ENCODE results near the gene GNB1L.
"Not testable (repeated sequence)": the region's sequence is repeated elsewhere in the genome, so short reads cannot be mapped to it uniquely, and the experiment has no call there.

The GNB1L gene

DNA sequence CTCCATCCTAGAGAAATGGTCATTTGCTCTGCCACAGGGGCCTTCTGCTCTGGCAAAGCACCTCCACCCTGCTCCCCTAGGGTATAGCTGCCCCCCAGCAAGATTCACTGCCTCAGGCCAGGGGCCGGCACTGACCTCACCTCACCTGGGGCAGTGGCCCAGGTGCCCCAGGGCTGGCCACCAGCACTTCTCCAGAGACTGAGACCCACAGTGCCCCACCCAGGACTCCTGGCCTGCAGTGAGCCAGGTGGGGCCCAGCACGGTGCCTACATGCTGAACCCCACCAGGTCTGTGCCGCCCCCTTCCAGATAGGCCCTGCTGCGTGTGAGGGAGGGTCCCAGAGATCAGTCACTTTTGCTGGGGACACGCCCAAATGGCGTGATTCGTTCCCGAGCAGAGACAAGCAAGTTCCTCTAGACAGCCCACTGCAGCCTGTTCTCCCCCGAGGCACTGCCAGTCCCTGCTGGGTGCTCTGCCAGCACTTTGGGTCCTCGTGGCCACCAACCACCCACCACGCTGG, 10.8 kb downstream of the GNB1L start:
- no peak for DNase-seq (ENCODE audit: low read depth, low spot score)

DNA sequence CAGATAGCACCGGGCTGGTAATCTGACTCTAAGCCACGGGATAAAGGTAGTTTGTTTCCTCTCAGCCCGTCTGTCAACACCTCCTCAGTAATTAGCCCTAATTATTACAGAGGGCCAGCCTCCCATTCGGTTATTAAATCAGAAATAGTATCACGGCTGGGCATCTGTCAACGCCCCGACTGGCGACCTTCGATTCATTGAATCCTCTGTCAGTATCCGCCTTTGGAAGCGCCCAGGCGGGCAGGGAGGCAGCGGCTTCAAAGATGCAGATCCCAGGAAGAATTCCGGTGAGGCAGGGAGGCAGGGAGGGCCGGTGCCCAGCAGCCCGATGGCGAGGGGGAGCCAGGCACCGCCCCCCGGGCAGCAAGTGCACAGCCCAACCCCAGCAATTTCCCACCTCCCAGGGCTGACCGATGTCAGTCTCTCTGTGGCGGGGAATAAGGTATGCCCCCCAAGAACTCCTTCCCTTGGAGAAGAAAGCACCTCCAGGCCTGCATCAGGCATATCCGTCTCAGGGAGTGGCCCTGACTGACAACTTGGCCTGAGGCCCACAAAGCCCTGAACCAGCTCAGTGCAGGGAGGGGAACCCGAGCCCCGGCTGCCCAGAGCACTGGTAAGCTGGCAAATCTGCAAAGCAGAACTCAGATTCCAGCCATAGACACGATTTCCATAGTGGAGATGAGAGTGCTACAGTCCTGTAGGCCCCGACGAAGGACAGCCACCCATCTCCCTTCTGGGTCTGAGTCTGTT, 11.4 kb downstream of the GNB1L start:
- DNase-seq (ENCODE audit: low read depth, low spot score) = no peak

DNA sequence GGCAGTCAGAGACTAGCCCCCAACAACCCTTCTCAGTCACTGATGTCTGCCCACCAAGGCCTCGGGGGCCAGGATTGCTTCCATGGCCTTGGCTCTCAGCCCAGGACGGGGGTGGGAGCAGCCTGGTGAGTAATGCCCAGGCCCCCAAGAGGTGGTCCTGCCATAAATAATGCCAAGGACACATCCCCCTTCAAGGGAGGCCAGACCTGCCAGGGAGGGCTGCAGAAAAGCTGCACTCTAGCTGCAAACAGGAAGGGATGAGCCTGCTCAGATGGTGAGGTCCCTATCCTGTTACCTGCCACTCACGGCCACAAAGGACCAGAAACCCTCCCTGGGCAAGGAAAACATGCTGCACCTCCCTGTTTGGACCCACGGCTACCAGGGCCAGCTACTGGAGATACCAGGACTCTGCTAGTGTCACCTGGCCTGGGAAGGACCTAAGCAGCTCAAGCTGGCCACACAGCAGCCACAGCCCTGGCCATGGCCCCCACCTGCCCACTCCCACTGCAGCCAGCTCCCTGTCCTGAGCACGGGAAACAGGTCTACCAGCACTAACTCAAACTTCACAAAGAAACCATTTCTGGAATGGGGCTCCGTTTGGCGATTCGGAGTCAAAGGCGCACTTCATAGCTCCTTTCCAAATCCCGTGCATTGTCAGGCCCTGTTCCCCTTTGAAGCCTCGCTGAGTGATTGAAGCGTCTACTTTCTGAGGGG, 12.1 kb downstream of the GNB1L start:
- DNase-seq (ENCODE audit: low read depth, low spot score) = no peak

DNA sequence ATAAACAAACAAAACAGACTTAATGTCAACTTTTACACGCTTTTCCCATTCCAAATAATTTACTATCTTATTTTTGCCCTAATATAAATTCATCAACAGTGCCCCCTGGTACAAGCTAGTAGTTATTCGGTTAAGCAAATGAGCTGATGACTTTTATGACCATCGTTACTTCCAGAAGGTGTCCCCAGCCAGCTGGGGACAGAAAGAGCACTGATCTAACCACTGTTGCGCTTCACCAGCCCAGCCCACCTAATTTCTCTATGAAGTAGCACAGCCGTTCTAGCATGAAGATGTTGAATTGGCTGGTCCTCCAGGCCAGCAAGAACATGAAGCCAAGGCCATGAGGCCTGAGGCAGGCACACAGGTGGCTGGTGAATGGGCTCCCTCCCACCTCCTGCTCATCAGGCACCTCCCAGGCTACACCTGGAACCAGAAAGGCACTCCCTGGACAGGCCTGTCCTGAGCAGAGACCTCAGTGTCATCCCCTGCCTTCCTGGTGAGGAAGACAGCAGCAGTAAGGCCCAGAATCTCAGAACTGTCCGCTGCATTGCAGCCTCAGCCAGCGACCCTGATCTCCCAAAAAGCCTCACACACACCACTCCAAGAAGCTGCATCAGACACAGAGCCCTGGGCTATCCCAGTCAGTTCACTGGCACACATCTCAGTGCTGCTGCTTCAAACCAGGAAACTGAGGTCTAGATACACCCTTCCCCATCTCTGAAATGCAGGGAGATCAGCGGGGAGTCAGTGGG, 12.9 kb downstream of the GNB1L start:
- no peak for DNase-seq (ENCODE audit: low read depth, low spot score)

DNA sequence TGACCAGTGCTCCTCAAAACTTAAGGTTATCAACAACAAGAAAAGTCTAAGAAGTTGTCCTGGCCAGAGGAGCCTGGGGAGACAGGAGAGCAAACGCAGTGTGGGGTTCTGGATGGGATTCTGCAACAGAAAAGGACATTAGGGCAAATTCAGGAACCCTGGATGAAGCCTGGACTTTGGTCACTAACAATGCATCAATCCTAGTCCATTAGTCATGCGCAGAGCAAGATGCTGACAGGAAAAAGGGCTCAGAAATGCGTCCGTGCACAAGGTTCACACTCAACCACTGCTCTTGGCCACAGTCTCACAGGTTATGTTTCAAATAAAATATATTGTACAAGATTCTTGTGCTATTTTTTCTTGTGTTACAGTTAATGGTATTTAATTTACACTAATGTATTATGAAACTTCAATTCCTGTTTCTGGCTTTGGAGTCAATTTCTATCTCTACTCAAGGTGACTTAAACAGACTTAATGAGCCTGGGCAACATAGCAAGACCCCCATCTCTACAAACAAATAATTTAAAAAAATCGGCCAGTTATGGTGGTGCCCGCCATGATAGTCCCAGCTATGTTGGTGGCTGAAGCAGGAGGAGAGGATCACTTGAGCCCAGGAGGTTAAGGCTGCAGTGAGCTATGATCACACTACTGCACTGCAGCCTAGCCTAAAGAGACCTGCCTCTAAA, 13.6 kb downstream of the GNB1L start:
- no peak for DNase-seq (ENCODE audit: low read depth, low spot score)

DNA sequence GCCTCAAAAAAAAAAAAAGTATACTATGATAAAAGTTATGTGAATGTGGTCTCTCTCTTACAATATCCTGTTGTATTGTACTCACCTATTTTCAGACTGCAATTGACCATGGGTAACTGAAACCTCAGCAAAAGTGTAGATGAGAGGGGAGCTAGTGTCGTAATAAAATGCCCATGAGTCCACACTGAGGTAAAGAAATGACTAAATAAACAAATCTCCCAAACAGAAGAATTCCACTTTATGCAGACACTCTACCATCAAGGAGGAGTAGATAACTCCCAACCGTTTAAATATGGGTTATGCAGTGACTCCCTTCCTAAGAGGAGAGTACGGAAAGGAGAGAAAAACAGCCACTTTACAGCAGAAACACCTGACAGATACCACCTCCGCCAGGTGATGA, 14.6 kb downstream of the GNB1L start:
- no peak for DNase-seq (ENCODE audit: low read depth, low spot score)

DNA sequence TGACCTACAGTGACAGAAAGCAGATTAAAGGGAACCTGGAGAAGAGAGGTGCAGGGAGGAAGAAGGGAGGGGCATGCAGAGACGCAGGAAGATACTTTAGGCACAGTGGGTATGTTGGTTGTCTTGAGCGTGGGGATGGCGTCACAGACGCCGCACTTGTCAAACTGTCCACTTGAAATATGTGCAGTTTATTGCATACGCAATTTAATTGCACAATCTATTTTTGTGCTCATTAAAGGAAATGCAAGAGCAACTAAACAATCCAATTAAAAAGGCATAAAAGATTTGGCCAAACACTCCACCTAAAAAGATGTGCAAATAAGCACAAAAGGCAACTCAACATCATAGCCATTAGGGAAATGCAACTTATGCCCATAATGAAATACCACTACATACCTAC, 16.8 kb downstream of the GNB1L start:
- DNase-seq (ENCODE audit: low read depth, low spot score) = no peak

DNA sequence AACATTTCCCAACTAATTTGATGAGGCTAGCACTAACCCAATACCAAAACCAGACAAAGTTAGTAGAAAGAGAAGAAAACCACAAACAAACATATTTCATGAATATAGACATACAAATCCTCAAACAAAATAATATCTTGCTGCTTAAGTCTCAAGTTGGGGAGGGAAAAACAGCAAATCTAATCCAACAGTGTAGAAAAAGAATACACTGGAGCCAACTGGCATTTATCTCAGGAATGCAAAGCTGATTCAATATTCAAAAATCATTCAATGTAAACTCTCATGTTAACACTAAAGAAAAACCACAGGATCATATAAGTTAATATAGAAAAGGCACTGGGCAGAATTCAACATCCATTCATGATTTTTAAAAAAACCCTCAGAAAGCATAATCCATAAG, 18.2 kb downstream of the GNB1L start:
- DNase-seq (ENCODE audit: low read depth, low spot score) = no peak

DNA sequence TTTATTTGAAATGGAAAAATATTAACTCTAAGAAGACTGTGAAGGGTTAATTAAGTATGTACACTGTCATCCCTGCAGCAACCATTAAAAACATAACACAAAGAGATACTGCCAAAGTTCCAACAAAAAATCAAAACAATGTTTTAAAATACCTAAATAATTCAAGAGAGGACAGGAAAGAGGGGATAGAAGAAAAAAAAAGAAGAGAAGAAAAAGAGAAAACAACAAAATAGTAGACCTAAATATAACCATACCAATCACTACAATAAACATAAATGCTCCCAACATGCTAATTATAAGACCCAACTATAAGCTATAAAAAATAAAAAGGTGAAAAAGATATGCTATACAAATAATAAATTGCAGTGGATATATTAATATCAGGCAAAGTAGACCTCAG, 20.1 kb downstream of the GNB1L start:
- DNase-seq (ENCODE audit: low read depth, low spot score) = no peak

DNA sequence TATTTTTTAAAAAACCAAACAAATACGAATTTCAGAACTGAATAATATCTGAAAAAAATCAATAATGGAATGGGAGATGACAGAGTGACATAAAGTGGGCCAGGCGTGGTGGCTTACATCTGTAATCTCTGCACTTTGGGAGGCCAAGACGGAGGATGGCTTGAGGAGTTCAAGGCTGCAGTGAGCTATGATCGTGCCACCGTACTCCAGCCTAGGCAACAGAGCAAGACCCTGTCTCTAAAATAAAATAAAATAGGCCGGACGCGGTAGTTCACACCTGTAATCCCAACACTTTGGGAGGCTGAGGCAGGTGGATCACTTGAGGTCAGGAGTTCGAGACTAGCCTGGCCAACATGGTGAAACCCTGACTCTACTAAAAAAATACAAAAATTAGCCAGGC, 21.3 kb downstream of the GNB1L start:
- not testable (repeated sequence) for DNase-seq (ENCODE audit: low read depth, low spot score)

DNA sequence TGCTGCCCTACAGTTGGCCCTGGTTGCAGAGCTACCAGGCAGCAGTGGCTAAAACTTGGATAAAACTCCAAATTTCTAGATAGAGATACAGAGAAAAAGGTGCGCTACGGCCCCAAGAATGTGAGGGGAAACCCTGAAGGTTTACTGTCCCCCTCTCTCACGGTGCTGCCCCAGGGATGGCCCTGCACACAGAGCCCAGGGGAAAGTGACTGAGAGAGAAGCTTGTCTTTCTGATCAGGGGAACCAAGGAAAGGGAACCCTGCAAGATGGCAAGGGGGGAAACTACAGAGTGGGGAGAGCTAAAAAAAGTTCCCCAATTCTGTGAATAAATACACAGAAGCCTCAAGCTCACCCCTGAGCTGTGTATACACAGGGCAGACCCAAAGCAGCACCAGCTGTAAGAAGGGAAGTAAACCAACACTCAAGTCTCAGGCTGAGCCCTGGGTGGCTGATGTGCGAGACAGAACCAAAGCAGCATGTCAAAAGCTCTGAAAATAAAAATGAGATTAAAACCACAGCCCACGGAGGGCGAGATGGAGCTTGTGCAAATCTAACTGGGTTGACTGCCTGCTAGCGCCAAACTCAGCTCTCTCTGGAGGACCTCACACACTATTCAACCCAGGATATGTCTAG, 22.1 kb downstream of the GNB1L start:
- DNase-seq (ENCODE audit: low read depth, low spot score) = no peak

DNA sequence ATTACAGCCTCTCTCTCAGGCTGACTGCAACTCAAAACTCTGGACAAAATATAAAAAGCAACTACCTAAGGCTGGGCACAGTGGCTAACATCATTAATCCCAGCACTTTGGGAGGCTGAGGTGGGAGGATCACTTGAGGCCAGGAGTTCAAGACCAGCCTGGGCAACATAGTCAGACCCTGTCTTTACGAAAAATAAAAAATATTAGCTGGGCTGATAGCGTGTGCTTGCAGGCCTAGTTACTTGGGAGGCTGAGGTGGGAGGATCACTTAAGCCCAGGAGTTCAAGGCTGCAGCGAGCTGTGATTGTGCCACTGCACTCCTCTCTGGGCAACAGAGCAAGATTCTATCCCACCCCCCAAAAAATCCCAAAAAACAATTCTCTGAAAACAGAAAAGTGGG, 22.7 kb downstream of the GNB1L start:
- DNase-seq (ENCODE audit: low read depth, low spot score) = not testable (repeated sequence)

DNA sequence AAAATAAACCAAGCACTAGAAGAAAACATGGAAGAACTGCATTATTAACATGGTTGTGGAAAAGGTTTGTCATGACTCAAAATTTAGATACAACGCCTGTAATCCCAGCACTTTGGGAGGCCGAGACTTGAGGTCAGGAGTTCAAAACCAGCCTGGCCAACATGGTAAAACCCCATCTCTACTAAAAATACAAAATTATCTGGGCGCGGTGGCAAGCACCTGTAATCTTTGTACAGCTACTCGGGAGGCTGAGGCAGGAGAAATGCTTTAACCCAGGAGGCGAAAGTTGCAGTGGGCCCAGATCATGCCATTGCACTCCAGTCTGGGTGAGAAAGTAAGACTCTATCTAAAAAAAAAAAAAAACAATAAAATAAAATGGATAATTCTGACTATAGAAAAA, 23.7 kb downstream of the GNB1L start:
- no peak for DNase-seq (ENCODE audit: low read depth, low spot score)

DNA sequence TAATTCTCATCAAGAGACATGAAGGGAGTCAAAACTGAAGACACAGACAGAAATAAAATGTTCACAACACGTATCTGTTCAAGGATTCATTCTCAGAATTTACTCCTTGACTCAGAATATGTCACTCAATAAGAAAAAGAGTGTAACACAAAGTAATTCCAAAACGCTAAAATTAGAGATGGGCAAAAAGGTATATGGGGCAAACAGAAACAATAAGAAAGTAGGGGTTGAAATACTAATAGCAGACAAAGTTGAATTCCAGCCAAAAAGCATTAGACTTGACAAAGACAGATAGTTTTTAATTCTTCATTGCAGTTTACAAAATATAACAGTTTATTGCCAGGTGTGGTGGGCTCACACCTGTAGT, 26.7 kb downstream of the GNB1L start:
- DNase-seq (ENCODE audit: low read depth, low spot score) = no peak

DNA sequence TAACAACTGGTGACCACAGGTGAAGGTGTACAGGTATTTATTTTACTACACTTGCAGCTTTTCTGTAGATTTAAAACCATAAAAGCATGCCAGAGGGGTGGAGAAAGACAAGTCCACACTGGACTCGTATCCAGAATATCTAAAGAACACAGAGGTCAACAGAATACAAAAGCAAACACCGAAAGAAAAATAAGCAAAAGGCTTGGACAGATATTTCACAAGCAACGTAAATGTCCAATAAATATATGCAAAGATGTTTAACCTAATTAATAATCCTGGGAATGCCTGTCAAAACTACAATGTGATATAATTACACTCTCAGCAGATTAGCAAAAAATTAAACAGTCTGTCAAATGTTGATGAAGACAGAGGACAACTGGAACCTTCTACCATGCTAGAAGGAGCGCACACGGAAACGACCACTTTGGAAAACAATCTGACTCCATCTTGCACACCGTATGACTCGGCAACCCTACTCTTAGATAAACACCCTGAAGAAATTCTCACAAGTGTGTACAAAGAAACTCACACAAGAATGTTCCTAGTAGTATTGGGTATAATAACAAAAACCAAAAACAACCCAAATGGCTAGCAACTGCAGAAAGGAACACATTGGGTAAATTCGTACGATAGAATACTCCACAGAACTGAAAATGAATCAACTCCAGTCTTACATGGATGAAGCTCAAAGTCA, 27.2 kb downstream of the GNB1L start:
- no peak for DNase-seq (ENCODE audit: low read depth, low spot score)

DNA sequence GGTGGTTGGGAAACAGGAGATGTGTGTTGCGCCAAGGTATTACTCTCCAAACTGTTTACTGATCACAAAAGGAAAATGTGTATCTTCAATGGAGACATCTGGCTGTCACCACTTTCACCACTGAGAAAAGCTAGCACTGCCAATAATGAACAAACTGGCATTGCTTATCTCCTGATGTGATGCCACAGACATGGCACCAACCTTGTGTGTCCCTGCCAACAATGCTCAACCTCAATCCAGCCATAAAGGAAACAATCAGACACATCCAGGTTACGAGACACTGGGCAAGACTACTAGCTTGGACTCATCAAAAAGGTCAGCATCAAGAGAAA, 28.1 kb downstream of the GNB1L start:
- no peak for DNase-seq (ENCODE audit: low read depth, low spot score)

DNA sequence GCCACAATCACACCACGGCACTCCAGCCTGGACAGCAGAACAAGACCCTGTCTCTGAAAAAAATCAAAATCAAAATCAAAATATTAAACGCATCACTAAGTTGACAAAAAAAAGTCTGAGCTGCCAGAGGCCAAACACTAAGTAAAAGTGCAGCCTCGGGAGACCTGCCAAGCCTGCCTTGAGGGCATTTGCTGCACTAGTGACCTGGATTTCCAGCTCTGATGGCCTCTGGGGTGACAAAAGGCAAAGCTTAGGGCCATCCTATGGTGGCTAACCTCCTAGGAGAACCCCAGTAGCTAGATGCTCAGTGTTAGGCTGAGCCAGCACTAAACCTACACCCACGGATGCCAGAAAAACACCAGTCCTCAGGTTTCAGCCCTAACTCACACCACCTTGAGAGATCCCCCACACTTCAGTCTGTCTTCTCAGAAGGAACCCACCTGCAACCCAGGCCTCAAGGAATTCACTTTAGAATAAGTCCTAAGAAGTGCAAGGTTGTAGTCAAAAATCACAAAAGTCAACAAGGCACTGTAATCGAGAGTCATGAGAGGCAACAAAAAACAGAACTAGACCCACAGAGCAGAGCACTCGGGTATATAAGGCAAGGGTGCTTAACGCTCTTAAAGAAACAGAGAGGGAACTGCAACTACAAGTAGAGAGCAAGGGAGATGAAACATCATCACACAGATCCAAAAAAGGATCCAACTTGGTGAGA, 28.6 kb downstream of the GNB1L start:
- no peak for DNase-seq (ENCODE audit: low read depth, low spot score)

DNA sequence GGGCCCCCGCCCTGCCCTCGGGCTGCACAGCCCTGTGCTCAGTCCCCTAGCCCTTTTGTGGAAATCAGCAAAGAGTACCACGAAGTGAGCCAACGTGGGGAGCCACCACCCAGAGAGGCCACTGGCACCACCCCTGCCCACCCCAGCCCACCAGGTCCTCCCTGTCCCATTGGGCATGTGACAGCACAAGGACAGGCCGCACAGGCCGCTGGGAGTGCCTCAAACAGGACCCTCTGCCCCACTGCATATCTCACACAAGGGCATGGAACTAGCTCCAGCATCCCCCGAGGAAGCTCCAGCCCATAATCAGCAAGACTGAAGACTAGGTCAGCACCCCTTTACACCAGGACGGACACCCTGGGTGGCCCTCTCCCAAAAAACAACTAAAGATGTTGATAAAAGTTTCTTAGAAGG, 29.7 kb downstream of the GNB1L start:
- DNase-seq (ENCODE audit: low read depth, low spot score) = no peak

DNA sequence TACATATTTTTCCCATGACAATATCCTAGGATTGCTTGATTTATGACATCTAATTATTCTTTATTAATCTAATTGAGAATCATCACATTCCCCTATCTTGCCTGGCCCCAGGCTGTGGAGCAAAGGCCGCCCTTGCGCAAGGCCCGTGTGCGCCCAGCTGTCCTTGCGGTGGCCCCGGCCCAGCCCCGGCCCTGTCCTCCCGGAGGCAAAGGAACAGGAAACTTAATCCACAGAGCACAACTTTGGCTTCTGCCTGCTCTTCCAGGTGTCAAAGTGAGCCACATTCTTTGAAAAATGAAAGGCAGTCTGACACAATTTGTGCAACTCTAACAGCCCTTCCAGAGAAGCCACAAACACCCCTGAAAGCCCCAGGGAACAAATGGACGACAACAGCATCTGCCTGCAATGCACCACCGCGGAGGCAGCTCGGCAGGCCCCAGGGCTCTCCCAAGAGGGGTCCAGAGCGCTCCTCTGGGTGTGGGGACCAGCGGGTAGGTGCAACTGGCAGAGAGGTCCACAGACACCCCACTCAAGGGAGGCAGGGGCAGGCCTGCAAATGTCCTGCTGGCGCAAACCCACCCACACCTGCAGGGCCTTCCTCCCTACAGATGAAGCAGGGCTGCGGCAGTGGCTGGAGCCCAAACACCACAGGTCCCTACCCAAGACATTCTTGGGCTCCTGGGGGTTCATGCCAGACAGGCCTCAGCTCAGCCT, 30.3 kb downstream of the GNB1L start:
- no peak for DNase-seq (ENCODE audit: low read depth, low spot score)

DNA sequence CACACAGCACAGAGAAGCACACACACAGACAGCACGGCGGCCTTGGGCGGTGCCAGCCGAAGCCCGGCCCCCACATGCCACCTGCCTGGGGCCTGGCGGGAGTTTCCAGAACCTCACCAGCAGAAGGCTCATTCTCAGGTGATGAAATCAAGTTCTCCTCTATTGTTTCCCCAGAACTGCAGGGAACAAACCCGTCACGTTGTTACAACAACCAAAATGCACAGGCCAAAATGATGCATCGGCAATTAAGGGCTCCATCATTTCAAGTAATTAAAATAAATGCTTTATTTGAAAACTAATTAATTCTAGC, 30.8 kb downstream of the GNB1L start:
- DNase-seq (ENCODE audit: low read depth, low spot score) = no peak
